Spinal cord (tissue), 10 donors: ENCODE data around the gene NTNG2. TPM values are rescaled to one million over a fixed set of nuclear protein-coding genes. Genes with fewer than 3 reads are reported as not detected.

Experiments used
- DNase-seq, 6 donors: peaks; one replicate each; pipeline versions ENCODE4 v3.0.0 to v3.0.0-alpha.2; 2013 to 2015; ENCODE audit warnings: low spot score in 6 of 6, low read depth in 4 of 6
- H3K27ac ChIP-seq: one replicate; pipeline ENCODE4 v1.5.1; 2013; ENCODE audit warnings: low read depth, low read length, control low read depth
- H3K27me3 ChIP-seq: one replicate; pipeline ENCODE4 v1.6.1; 2013; ENCODE audit warnings: low read length; ENCODE audit not compliant: control insufficient read depth, insufficient read depth
- H3K36me3 ChIP-seq: one replicate; pipeline ENCODE4 v1.6.1; 2013; ENCODE audit warnings: low read length; ENCODE audit not compliant: control insufficient read depth, insufficient read depth
- H3K4me1 ChIP-seq: one replicate; pipeline ENCODE4 v1.6.1; 2013; ENCODE audit warnings: low read length; ENCODE audit not compliant: control insufficient read depth, insufficient read depth
- H3K4me3 ChIP-seq: one replicate; pipeline ENCODE4 v1.5.1; 2013; ENCODE audit warnings: low read depth, low read length, control low read depth
- H3K9me3 ChIP-seq: one replicate; pipeline ENCODE4 v1.6.1; 2013; ENCODE audit warnings: low read length; ENCODE audit not compliant: control insufficient read depth, insufficient read depth
- WGBS: methylation state at CpG from one replicate; pipeline ENCODE4 v1.1.5; 2013; ENCODE audit warnings: missing lambda C conversion rate; ENCODE audit not compliant: insufficient coverage; 5-methylcytosine and 5-hydroxymethylcytosine counted together
- polyA plus RNA-seq, 2 donors: library from polyadenylated mRNA; unstranded; fragments of 120-200 nt; gene quantifications; one replicate each; pipeline ENCODE4 v1.2.1, GENCODE V29; 2013; ENCODE audit not compliant: insufficient read length in 2 of 2
- total RNA-seq, 2 donors: library from RNA; depleted of rRNA in 1 of 2; stranded (reverse); fragments of 120-200 nt in 1 of 2; fragments of >200 nt in 1 of 2; gene quantifications; one replicate each; pipeline versions ENCODE4 v1.2.3 to v1.2.4, GENCODE V29; 2013 to 2014
- donor health status: healthy.

NTNG2 gene
- total and polyA plus RNA-seq, 4 donors: 5.4 to 23.0 (median 10.9) TPM

- Histone ChIP-seq H3K9me3 (no peaks in the 10 kb centered on the region), H3K27ac (no peak overlapping the region), H3K4me1 (peaks cover 32% of the 10 kb centered on the region), H3K27me3 (no peaks in the 10 kb centered on the region), H3K4me3 (no peak overlapping the region), H3K36me3 (peaks cover 10% of the 10 kb centered on the region)
- 87% methylated on average over 8 of the region's 8 CpGs for WGBS
- no peak for DNase-seq
Observed at GRCh38 chr9:132194508-132194907, 32.6 kb downstream of the NTNG2 start.

- no peaks in the 10 kb centered on the region for H3K27me3 ChIP-seq
- WGBS: 92% methylated on average over 4 of the region's 6 CpGs
- H3K27ac ChIP-seq: no peak overlapping the region
- DNase-seq: no peak
- H3K4me3 ChIP-seq: no peak overlapping the region
- H3K9me3 ChIP-seq: no peaks in the 10 kb centered on the region
- peaks cover 31% of the 10 kb centered on the region for H3K4me1 ChIP-seq
- peaks cover 15% of the 10 kb centered on the region for H3K36me3 ChIP-seq
Observed at GRCh38 chr9:132197315-132197714, 35.5 kb downstream of the NTNG2 start.

- no peak for DNase-seq
- 97% methylated on average over 57 of the region's 58 CpGs for WGBS
- Histone ChIP-seq H3K27ac (no peak overlapping the region), H3K9me3 (no peaks in the 10 kb centered on the region), H3K27me3 (no peaks in the 10 kb centered on the region), H3K4me1 (peaks cover 26% of the 10 kb centered on the region), H3K4me3 (no peak overlapping the region), H3K36me3 (peaks cover 16% of the 10 kb centered on the region)
Observed at GRCh38 chr9:132197856-132198550, 36.1 kb downstream of the NTNG2 start.

- H3K4me3 ChIP-seq: no peak overlapping the region
- peaks cover 16% of the 10 kb centered on the region for H3K36me3 ChIP-seq
- no peak for DNase-seq
- no peak overlapping the region for H3K27ac ChIP-seq
- 91% methylated on average over 4 of the region's 4 CpGs for WGBS
- H3K27me3 ChIP-seq: no peaks in the 10 kb centered on the region
- H3K4me1 ChIP-seq: peaks cover 15% of the 10 kb centered on the region
- no peaks in the 10 kb centered on the region for H3K9me3 ChIP-seq
Observed at GRCh38 chr9:132199056-132199455, 37.2 kb downstream of the NTNG2 start.

- no peak for DNase-seq
- Histone ChIP-seq H3K4me1 (peaks cover 7% of the 10 kb centered on the region), H3K27me3 (no peaks in the 10 kb centered on the region), H3K4me3 (no peak overlapping the region), H3K36me3 (peaks cover 16% of the 10 kb centered on the region), H3K27ac (no peak overlapping the region), H3K9me3 (no peaks in the 10 kb centered on the region)
- 74% methylated on average over 3 of the region's 4 CpGs for WGBS
Observed at GRCh38 chr9:132200706-132201105, 38.8 kb downstream of the NTNG2 start.

GRCh38 chr9:132201139-132201538 is 39.3 kb downstream of the NTNG2 start:
- DNase-seq: no peak
- Histone ChIP-seq H3K9me3 (no peaks in the 10 kb centered on the region), H3K4me1 (peaks cover 7% of the 10 kb centered on the region), H3K27ac (no peak overlapping the region), H3K4me3 (no peak overlapping the region), H3K36me3 (peaks cover 16% of the 10 kb centered on the region), H3K27me3 (no peaks in the 10 kb centered on the region)
- WGBS: 77% methylated on average over 6 of the region's 12 CpGs

- Histone ChIP-seq H3K4me3 (no peak overlapping the region), H3K9me3 (no peaks in the 10 kb centered on the region), H3K27me3 (no peaks in the 10 kb centered on the region), H3K36me3 (peaks cover 16% of the 10 kb centered on the region), H3K27ac (no peak overlapping the region), H3K4me1 (peaks cover 7% of the 10 kb centered on the region)
- WGBS: 62% methylated on average over 15 of the region's 21 CpGs
- DNase-seq: no peak
Observed at GRCh38 chr9:132201780-132202703, 40.2 kb downstream of the NTNG2 start.

GRCh38 chr9:132204883-132205282 is 43.0 kb downstream of the NTNG2 start:
- no peak overlapping the region for H3K27ac ChIP-seq
- no peaks in the 10 kb centered on the region for H3K27me3 ChIP-seq
- 100% methylated on average over 3 of the region's 3 CpGs for WGBS
- H3K4me3 ChIP-seq: no peak overlapping the region
- no peaks in the 10 kb centered on the region for H3K9me3 ChIP-seq
- no peak for DNase-seq
- H3K4me1 ChIP-seq: peaks cover 7% of the 10 kb centered on the region
- H3K36me3 ChIP-seq: peaks cover 15% of the 10 kb centered on the region

GRCh38 chr9:132207215-132207614 is 45.4 kb downstream of the NTNG2 start:
- Histone ChIP-seq H3K27me3 (no peaks in the 10 kb centered on the region), H3K27ac (no peak overlapping the region), H3K36me3 (peaks cover 15% of the 10 kb centered on the region), H3K9me3 (no peaks in the 10 kb centered on the region), H3K4me3 (no peak overlapping the region), H3K4me1 (peaks cover 3% of the 10 kb centered on the region)
- DNase-seq: no peak
- WGBS: 70% methylated on average over 14 of the region's 14 CpGs
